GM19351 (cell line): ENCODE results near the gene PIP4P1.

ENCODE experiments used
- ATAC-seq: cut with Tn5 transposase; IDR thresholded peaks from one replicate; pipeline ENCODE4 v1.9.1; 2021; ENCODE audit warnings: mild to moderate bottlenecking, moderate library complexity; ENCODE audit not compliant: unreplicated experiment

PIP4P1 gene

GRCh38 chr14:20438664-20439063, 22.6 kb downstream of the PIP4P1 start:
- ATAC-seq: no peak

GRCh38 chr14:20436363-20436755, 24.9 kb downstream of the PIP4P1 start:
- ATAC-seq: no peak

DNA sequence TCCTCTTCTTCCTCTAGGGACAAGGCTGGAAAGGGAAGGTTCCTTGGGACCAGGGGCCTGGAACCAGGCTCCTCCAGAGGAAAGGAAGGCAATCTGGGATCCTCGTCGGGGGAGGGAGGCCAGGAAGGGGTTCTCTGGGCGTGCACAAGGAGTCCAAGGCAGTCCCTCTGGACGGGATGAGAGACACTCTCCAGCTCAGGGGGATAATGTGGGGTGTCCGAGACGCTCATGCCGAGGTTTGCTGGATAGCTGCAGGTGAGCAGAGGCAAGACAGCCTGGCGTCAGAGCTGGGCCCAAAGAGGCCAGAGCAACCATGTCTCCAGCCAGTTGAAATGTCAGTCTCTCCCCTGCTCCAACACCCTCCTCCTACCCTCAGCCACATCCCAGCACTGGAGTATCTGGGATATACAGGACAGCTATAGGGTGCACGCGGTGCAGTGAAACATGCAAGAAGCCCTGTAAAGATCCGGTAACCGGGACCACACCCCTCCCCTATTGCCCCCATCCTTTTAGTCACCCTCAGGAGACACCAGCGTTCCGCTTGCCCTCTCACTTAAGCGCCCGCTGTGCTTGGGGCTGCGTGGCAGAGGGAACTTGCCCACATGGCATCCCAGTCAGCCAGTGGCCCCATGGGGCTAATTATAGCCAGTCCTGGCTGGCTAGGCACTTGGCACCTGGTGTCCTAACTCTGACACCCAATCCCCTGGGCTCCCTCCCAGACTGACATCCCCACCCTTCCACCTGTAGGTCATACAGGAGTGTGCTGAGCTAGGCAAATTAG, 25.5 kb downstream of the PIP4P1 start, which contains the start of gene KLHL33:
Gene KLHL33 (minus strand): TSS at position 585 of the 781 bp plus-strand sequence. CDS start 355 bp downstream, at position 230.
- ATAC-seq: no peak

DNA sequence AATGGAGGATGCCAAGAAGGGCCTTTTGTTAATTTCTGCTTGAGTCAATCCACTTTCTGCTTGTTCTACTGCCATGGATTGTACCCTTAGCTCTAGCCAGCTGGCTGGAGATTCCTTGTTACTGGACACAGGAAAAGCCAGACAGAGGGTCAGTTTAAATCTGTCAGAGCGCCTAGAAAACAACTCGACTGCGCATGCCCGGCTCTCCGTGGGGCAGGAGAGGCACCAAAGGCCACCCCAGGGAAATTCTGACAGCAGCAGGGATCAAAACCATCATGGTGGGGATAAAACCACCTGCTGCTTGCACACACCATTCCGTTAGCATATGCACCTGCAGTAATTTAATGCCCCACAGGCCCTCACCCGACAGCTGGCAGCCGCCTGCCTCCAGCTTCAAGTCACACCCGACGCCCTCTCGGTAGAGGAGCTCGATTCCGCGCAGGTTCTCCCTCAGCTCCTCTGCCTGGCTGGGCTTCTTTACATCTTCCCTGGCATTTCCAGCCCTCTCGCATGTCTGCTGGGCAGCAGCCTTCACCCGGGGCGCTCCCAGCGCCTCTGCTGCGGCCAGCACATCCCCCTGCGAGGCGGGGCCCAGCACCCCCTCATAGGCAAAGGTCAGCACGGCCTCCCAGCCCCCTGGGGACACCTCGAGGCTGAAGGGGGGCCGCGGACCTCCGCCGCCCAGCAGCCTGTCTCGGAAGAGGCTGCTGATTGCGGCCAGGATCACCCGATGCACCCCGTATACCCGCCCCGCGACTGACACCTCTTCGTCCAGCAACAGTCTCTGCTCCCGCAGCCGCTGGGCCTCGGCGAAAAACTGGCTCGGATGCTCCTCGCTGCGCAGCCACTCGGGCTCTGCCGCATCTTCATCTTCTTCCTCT, 26.3 kb downstream of the PIP4P1 start:
- no peak for ATAC-seq

DNA sequence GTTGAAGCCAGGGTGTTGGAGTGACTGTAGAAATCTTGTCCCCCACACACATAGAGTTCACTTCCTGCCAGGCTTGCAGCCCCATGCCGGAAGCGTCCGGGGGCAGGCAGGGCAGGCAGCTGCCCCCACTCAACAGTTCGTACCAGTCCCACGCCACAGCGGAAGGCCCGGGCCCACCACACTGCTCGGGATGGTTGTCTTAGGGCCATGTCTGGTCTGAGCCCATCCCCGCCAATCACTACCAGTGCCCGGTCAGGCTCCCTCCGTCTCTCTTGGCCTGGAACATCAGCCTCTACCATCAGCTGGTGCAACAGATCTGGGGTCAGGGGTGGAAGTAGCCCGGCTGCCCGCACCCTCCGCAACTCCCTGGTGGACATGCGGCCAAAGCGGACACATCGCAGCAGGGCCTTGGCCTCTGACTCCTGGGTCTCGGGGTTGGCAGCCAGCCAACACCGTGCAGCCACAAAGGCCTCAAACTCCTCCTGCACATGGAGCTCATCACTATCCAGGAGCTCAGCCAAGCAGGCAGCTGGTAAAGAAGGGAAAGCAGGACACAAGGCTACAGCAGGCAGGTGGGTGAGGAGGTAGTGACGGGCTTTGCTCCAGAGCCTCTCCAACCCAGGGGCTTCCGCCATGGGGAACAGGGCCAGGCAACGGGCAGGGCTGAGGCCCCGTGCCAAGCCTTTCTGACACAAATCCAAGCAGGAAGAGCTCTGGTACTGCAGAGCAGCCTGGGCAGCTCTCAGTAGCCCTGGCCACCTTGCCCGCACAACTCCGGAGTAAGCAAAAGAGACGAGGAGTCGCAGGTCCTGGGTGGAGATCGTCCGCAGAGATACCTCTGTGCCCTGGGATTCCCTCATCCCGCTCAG, 31.2 kb downstream of the PIP4P1 start:
- no peak for ATAC-seq

DNA sequence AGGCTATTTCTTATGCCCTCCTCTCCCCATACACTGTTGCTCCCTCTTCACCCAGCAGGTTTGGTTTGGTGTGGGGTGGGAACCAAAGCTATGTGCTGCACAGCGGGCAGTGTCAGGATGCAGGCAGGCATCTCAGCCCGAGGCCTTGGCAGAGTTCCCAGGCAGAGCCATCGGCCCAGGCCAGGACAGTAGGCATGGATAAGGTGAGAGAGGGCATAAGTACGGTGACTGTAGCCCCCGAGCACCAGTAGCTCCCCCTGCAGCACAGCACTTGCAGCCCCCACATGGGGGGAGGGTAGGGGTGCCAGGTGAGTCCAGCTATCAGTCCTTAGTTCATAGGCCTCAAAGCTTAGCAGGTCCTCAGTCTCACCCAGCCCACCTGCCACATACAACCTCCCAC, 32.4 kb downstream of the PIP4P1 start:
- ATAC-seq: no peak

- ATAC-seq: peak; percentile 40
These were observed 33.2 kb downstream of the PIP4P1 start for GRCh38 chr14:20428010-20428365.

GRCh38 chr14:20427231-20428009, 33.8 kb downstream of the PIP4P1 start:
- ATAC-seq: peak; percentile 88

GRCh38 chr14:20424851-20425250, 36.4 kb downstream of the PIP4P1 start:
- ATAC-seq: no peak

DNA sequence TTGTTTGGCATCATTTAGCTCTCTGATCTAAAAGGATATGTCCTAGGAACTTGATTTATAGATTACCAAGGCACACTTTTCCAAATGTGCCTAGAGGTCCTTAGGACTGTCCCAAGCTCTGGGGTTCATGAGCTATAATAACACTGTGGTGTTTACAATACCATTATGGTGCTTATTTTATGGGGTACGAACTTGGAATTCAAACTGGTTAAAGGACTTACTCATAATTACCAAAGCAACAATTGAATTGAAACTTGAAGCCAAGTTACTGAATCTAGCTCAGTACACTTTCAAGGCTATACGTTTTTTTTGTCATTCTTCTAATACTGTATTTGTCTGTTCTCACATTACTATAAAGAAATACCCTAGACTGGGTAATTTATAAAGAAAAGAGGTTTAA, 38.3 kb downstream of the PIP4P1 start:
- no peak for ATAC-seq

DNA sequence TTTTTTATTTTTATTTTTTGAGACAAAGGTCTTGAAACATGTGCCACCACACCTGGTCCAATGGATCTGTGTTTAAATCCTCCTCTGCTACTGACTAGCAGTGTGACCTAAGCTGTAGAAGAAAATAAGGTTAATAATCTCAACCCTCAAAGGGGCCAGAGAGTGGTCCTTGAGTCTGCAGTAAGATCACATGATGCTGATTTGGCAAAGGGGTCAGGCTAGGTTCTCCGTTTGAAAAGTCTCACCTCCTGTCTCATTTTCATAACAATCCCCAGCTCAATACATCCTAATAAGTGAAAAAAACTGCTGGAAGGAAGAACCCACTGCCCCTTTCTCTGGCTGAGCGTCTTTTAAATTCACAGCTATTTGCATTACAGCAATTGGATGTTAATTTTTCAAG, 40.0 kb downstream of the PIP4P1 start:
- no peak for ATAC-seq

DNA sequence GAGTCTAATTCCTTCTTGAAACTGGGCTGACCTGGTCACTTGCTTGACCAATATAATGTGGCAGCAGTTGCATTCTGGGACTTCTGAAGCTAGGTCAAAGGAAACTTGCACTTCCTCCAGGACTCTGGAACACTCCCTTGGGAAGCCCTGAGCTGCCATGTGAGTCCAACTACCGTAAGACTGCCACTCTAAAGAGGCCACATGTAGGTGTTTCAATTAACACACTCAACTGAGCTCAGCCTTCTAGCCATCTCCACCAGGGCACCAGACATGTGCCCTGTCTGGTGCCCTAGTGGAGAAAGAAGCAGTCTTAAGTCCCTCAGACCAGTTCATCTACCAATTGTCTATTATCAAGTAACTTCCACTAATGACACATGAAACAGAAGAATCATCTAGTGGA, 41.8 kb downstream of the PIP4P1 start:
- no peak for ATAC-seq

- ATAC-seq: no peak
These were observed 42.7 kb downstream of the PIP4P1 start for GRCh38 chr14:20418501-20418909.

DNA sequence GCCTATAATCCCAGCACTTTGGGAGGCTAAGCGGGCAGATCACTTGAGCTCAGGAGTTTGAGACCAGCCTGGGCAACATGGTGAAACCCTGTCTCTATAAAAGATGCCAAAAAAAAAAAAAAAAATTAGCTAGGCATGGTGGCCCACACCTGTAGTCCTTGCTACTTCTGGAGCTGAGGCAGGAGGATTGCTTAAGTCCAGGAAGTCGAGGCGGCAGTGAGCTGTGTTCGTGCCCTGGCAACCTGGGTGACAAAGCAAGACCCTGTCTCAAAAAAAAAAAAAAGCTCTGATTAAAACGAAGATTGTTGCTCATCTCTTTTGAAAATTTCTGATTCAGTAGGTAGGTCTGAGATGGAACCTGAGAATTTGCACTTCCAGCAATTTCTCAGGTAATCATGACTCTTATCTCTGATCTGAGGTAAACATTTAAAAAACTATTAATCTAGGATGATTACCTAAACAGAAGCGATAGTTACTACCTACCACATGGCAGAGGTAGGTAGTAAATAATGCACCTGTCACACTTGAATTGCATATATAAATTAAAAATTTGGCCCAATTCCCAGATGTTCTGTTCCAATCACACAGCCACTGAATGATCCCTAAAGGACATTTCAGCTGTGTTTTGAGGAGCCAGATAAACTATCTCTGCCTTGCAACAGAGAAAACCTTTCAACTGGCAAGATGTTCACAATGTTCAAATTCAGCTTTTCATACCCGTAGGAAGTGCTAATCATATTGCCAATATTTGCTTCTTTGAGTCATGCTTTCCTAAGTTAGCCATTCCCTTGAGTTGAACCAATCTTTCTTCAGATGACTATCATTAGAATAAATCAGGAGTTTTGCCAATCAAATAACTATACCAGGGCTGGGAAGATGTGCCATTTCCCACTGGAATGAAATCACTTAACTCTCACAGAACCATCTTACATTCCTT, 43.7 kb downstream of the PIP4P1 start:
- no peak for ATAC-seq

- ATAC-seq: no peak
These were observed 45.0 kb downstream of the PIP4P1 start for GRCh38 chr14:20416223-20416622.

DNA sequence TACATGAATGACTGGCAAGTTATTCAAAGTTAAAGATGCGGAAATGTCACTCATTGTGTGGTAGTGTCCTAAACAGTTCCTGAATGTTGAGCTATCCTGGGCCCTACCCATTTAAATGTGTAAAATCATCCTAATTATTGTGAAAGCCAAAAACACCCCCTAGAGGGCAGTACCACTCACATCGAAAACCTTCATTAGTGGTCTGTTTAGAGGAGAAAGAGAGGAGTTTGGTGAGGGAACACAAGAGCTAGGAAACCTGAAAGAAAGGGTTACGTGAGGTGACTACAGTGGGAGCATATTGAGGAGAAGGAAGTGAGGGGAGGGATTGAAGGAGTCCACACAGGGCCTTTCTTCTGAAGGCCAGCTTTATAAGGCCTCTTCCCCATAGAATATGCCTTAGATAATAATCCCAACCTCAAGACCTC, 45.4 kb downstream of the PIP4P1 start:
- ATAC-seq: peak; percentile 48

- ATAC-seq: peak; percentile 45
These were observed 47.5 kb downstream of the PIP4P1 start for GRCh38 chr14:20413744-20414082.

DNA sequence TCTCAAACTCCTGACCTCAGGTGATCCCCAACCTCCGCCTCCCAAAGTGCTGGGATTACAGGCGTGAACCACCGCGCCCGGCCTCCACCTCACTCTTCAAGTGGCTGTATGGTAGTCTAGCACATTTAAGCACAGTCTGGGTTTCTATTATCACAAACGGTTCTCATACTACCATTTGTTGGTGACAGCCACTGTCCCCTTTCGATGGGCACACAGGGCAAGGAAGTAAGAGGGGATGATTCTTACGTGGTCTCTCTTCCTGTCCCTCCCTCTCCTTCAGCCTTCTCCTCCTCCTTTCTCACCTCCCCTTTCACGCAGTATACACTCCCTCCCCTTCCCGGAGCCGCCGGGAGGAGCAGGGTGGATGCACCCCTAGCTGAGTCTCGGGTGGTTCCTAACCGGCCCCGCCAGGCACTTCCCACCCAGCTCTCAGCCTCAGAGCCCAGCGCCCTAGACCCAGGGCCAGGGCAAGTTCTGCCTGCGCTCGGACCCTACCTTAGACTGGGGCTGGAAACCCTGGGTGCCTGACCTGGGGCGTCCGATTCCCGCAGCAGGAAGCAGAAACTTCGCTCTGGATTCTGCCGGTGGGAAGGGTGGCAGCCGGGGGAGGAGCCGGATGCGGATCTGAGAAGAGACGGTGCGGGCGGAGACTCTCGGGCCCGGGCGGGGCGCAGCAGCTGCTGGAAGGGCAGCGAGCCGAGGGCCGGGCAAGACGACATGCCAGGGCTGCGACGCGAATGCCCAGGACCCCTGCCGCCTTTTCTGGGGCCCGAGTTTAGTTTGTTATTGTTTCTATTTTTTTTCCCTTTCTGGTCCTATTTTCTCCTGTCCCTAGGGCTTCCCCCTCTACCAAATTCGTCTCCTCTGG, 48.1 kb downstream of the PIP4P1 start, which contains the start of gene TEP1:
Gene TEP1 (minus strand): TSS at position 626 of the 868 bp plus-strand sequence. CDS start 5,062 bp downstream, outside the sequence.
- ATAC-seq: peak; percentile 64
